Activated naive CD8-positive, alpha-beta T cell treated with anti-CD3 and anti-CD28 coated beads, Interleukin-2, amount 10 ng/mL, durations not matched to agents 7 days and 5 days (primary cell): ENCODE measurements around the gene CCDC78. TPM values are rescaled to one million over a fixed set of nuclear protein-coding genes. Genes with fewer than 3 reads are reported as not detected.

Experiments
- ATAC-seq: fragments of 150-1000 bp; cut with Tn5 transposase; one replicate; pipeline ENCODE4 v1.10.0; 2021; ENCODE audit warnings: low read depth, moderate library complexity
- POLR2A ChIA-PET: fragments of 350-600 bp; sonication (Branson Sonifier 250); formaldehyde crosslinking; loops from one replicate; lab custom pipeline; 2021; ENCODE audit warnings: antibody characterized with exemption; lab: Charles Lee
- DNase-seq: peaks from one replicate; pipeline ENCODE4 v3.0.0; 2021
- H3K27ac Mint-ChIP-seq: one replicate; pipeline ENCODE4 v1.8.0; 2022; ENCODE audit warnings: mild to moderate bottlenecking, mixed read lengths
- H3K27me3 Mint-ChIP-seq: one replicate; pipeline ENCODE4 v1.8.0; 2022; ENCODE audit warnings: mild to moderate bottlenecking, moderate library complexity, mixed read lengths
- H3K36me3 Mint-ChIP-seq: one replicate; pipeline ENCODE4 v1.8.0; 2021; ENCODE audit warnings: mild to moderate bottlenecking, mixed read lengths
- H3K4me1 Mint-ChIP-seq: one replicate; pipeline ENCODE4 v1.8.0; 2021; ENCODE audit warnings: mixed read lengths
- H3K4me3 Mint-ChIP-seq: one replicate; pipeline ENCODE4 v1.8.0; 2022; ENCODE audit warnings: mild to moderate bottlenecking, moderate library complexity, mixed read lengths
- H3K9me3 Mint-ChIP-seq: one replicate; pipeline ENCODE4 v1.8.0; 2021; ENCODE audit warnings: mixed read lengths
- total RNA-seq, 2 experiments: library from RNA; stranded (reverse); gene quantifications; one replicate each; pipeline ENCODE4 v1.2.3, GENCODE V29; 2021

The CCDC78 gene
- total RNA-seq, result 1 to 10 TPM; 5.8 to 6.1 TPM

GRCh38 chr16:726438-727290 lies at the start of gene CCDC78, which contains the start of gene HAGHL:
Gene CCDC78, minus strand, starts transcription at chr16:726443. Its CDS starts 76 bp downstream, at chr16:726367.
Gene HAGHL, plus strand, starts transcription at chr16:727106. Its CDS starts 404 bp downstream, at chr16:727510.
- Mint-ChIP-seq H3K4me1 (no peaks in the 10 kb centered on the region), H3K9me3 (no peaks in the 10 kb centered on the region), H3K36me3 (no peaks in the 10 kb centered on the region), H3K27ac (no peak within 1 kb of the TSS), H3K27me3 (no peaks in the 10 kb centered on the region), H3K4me3 (peak within 1 kb of the TSS; percentile 65)
- ATAC-seq (peak; percentile 38), DNase-seq (peak; percentile 78)
- POLR2A ChIA-PET, result interaction anchor here (1.2 to 2.3 kb wide), 2 partner anchors 13 to 31 kb away, joined by 4 to 13 read pairs; partner anchors contain the start of gene CIAO3

- DNase-seq, result no peak
- Mint-ChIP-seq H3K4me3 (no peak overlapping the region), H3K9me3 (no peaks in the 10 kb centered on the region), H3K4me1 (peaks cover 2% of the 10 kb centered on the region), H3K36me3 (no peaks in the 10 kb centered on the region), H3K27ac (no peak overlapping the region), H3K27me3 (peaks cover 2% of the 10 kb centered on the region)
- ATAC-seq, result no peak
- POLR2A ChIA-PET, result no interaction called here
Measured at GRCh38 chr16:775236-775796, 49.1 kb upstream of the CCDC78 start.

DNA sequence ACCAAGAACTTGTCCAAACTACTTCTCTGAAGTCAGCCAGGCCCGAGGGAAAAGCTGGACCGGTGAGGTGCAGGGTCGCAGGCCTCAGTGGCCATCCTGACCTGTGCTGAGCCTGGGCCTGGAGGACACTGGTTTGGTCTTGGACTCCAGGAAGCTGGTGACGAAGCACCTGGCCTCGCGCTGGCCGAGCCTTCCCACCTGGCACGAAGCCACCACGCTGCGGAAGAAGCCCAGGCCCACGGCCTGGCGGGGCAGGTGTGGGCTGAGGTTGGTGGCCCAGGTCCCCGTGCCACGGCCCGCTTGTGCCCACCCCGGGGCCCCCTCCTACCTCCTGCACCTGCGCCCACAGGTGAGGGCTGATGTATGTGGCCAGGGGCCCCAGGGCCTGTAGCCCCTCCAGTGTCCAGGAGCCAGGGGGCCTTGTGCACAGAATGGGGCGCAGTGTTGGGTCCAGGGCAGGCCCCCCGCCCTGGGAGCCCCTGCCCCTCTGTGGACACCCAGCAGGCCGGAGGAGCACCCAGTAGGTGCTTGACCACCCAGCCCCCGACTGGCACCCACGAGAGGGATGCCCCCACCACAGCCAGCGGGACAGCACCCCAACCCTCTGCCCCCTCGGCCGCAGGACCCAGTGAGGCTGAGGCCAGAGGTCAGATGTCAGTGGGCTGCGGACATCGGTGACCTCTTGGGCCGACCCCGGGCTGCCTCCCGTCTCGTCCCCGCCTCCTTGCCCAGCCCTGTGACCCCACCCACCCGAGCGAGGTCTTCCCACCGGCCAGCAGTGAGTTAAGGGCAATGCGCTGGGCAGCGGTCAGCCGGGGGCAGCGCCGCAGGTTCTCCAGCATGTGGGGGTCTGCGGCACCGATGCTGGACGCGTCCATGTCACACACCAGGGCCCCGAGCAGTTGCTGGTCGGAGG lies 48.1 kb upstream of the CCDC78 start:
- H3K4me1 Mint-ChIP-seq, result peaks cover 2% of the 10 kb centered on the region
- H3K4me3 Mint-ChIP-seq, result no peak overlapping the region
- H3K9me3 Mint-ChIP-seq, result no peaks in the 10 kb centered on the region
- POLR2A ChIA-PET, result interaction anchor here (1.0 kb wide), 1 partner anchor 30 kb away, joined by 7 read pairs; no protein-coding TSS in a partner anchor
- no peak overlapping the region for H3K27ac Mint-ChIP-seq
- DNase-seq (no peak), ATAC-seq (no peak)
- no peaks in the 10 kb centered on the region for H3K36me3 Mint-ChIP-seq
- H3K27me3 Mint-ChIP-seq, result peaks cover 2% of the 10 kb centered on the region

- Mint-ChIP-seq H3K4me1 (peaks cover 2% of the 10 kb centered on the region), H3K27me3 (peaks cover 2% of the 10 kb centered on the region), H3K4me3 (no peak overlapping the region), H3K36me3 (no peaks in the 10 kb centered on the region), H3K9me3 (no peaks in the 10 kb centered on the region), H3K27ac (no peak overlapping the region)
- POLR2A ChIA-PET, result interaction anchor here (1.0 kb wide), 1 partner anchor 28 kb away, joined by 7 read pairs; no protein-coding TSS in a partner anchor
- ATAC-seq (no peak), DNase-seq (no peak)
Measured at GRCh38 chr16:772959-773358, 46.7 kb upstream of the CCDC78 start.

GRCh38 chr16:770411-770810 lies 44.2 kb upstream of the CCDC78 start:
- POLR2A ChIA-PET, result no interaction called here

GRCh38 chr16:769934-770333 lies 43.7 kb upstream of the CCDC78 start:
- H3K27ac Mint-ChIP-seq, result no peak overlapping the region
- DNase-seq, result no peak
- POLR2A ChIA-PET, result no interaction called here
- H3K27me3 Mint-ChIP-seq, result no peaks in the 10 kb centered on the region
- no peaks in the 10 kb centered on the region for H3K36me3 Mint-ChIP-seq
- no peaks in the 10 kb centered on the region for H3K4me1 Mint-ChIP-seq
- no peaks in the 10 kb centered on the region for H3K9me3 Mint-ChIP-seq
- H3K4me3 Mint-ChIP-seq, result no peak overlapping the region
- no peak for ATAC-seq

More at GRCh38 chr16:770411-770810, 44.2 kb upstream of the CCDC78 start:
- H3K9me3 Mint-ChIP-seq, result no peaks in the 10 kb centered on the region
- no peaks in the 10 kb centered on the region for H3K4me1 Mint-ChIP-seq
- H3K4me3 Mint-ChIP-seq, result no peak overlapping the region
- no peak for DNase-seq
- ATAC-seq, result no peak
- no peak overlapping the region for H3K27ac Mint-ChIP-seq
- no peaks in the 10 kb centered on the region for H3K27me3 Mint-ChIP-seq
- H3K36me3 Mint-ChIP-seq, result no peaks in the 10 kb centered on the region

DNA sequence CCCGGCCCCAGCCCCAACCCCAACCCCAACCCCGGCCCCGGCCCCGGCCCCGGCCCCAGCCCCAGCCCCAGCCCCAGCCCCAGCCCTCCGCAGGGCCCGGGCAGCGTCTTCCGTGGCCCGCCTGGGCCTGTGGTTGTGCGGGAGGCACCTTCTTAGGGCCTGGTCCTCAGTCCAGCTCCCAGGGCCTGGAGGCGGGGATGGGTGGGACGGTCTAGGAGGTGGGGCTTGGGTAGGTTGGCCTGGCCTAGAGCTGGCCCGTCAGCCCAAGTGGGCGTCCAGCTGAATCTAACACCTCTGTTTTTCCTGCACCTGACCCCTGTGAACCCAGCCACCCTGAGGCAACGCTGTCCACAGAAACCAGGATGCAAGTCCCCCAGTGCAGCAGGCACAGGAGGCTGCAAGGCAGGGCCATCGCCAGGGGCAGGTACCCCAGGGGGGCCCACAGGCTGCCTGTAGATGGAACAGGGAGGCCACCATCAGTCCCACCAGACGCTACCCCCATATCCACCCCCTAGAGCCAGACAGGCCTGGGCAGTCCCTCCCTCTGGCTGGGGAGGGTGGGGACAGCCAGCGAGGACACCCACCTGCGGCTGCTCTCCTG lies 43.0 kb upstream of the CCDC78 start:
- H3K27ac Mint-ChIP-seq, result no peak overlapping the region
- no peak overlapping the region for H3K4me3 Mint-ChIP-seq
- H3K36me3 Mint-ChIP-seq, result no peaks in the 10 kb centered on the region
- H3K27me3 Mint-ChIP-seq, result no peaks in the 10 kb centered on the region
- DNase-seq (no peak), ATAC-seq (no peak)
- H3K9me3 Mint-ChIP-seq, result no peaks in the 10 kb centered on the region
- no peaks in the 10 kb centered on the region for H3K4me1 Mint-ChIP-seq
- POLR2A ChIA-PET, result no interaction called here

DNA sequence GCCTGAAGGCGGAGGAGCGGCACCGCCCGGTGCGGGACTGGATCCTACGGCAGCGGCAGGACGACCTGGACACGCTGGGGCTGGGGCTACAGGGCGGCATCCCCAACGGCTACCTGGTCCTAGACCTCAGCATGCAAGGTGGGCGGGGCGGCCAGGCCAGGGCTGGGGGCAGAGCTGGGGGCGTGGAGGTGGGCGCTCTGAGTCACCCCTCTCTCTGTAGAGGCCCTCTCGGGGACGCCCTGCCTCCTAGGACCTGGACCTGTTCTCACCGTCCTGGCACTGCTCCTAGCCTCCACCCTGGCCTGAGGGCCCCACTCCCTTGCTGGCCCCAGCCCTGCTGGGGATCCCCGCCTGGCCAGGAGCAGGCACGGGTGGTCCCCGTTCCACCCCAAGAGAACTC lies 42.2 kb upstream of the CCDC78 start:
- Mint-ChIP-seq H3K27me3 (no peaks in the 10 kb centered on the region), H3K4me1 (no peaks in the 10 kb centered on the region), H3K4me3 (no peak overlapping the region), H3K36me3 (no peaks in the 10 kb centered on the region), H3K9me3 (no peaks in the 10 kb centered on the region), H3K27ac (no peak overlapping the region)
- POLR2A ChIA-PET, result no interaction called here
- ATAC-seq (no peak), DNase-seq (no peak)

DNA sequence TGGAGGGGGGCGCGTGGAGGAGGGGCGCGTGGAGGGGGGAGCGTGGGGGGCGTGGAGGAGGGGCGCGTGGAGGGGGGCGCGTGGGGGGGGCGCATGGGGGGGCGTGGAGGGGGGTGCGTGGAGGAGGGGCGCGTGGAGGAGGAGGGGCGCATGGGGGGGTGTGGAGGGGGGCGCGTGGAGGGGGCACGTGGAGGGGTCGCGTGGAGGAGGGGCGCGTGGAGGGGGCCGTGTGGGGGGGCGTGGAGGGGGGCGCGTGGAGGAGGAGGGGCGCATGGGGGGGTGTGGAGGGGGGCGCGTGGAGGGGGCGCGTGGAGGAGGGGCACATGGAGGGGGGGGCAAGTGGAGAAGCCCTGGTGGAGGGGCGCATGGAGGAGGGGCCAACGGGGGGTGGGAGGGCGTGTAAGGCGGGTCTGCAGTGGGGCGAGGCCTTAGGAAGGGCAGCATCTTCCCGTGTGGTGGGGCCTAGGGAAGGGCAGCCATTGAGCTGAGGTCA lies 41.5 kb upstream of the CCDC78 start:
- no peaks in the 10 kb centered on the region for H3K4me1 Mint-ChIP-seq
- H3K27me3 Mint-ChIP-seq, result no peaks in the 10 kb centered on the region
- H3K9me3 Mint-ChIP-seq, result no peaks in the 10 kb centered on the region
- DNase-seq (no peak), ATAC-seq (no peak)
- H3K36me3 Mint-ChIP-seq, result no peaks in the 10 kb centered on the region
- H3K27ac Mint-ChIP-seq, result no peak overlapping the region
- POLR2A ChIA-PET, result no interaction called here
- no peak overlapping the region for H3K4me3 Mint-ChIP-seq

- H3K9me3 Mint-ChIP-seq, result no peaks in the 10 kb centered on the region
- no peak for ATAC-seq
- no peak overlapping the region for H3K4me3 Mint-ChIP-seq
- no peaks in the 10 kb centered on the region for H3K36me3 Mint-ChIP-seq
- POLR2A ChIA-PET, result no interaction called here
- peak; percentile 32 for DNase-seq
- no peaks in the 10 kb centered on the region for H3K4me1 Mint-ChIP-seq
- H3K27me3 Mint-ChIP-seq, result no peaks in the 10 kb centered on the region
- H3K27ac Mint-ChIP-seq, result no peak overlapping the region
Measured at GRCh38 chr16:766820-767640, 40.8 kb upstream of the CCDC78 start.

DNA sequence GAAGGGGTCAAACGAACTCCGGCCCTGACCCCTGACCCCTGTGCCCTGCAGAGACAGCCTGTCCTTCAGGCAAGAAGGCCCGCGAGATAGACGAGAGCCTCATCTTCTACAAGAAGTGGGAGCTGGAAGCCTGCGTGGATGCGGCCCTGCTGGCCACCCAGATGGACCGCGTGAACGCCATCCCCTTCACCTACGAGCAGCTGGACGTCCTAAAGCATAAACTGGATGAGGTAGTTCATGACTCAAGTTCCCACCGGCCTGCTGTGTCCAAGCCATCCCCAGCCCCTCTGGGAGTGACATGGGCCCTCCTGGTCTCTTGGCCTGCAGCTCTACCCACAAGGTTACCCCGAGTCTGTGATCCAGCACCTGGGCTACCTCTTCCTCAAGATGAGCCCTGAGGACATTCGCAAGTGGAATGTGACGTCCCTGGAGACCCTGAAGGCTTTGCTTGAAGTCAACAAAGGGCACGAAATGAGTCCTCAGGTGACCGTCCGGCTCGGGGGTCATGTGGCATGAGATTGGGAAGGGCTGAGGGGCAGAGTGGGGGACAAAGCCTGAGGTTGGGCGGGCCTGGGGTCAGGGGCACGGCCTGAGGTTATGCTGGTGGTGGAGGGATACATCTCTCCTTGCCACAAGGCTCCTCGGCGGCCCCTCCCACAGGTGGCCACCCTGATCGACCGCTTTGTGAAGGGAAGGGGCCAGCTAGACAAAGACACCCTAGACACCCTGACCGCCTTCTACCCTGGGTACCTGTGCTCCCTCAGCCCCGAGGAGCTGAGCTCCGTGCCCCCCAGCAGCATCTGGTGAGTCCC lies 40.0 kb upstream of the CCDC78 start:
- DNase-seq, result no peak
- POLR2A ChIA-PET, result no interaction called here
- no peak for ATAC-seq

More for the DNA sequence above, 40.0 kb upstream of the CCDC78 start:
- no peak overlapping the region for H3K27ac Mint-ChIP-seq
- H3K4me1 Mint-ChIP-seq, result no peaks in the 10 kb centered on the region
- H3K4me3 Mint-ChIP-seq, result no peak overlapping the region
- no peaks in the 10 kb centered on the region for H3K9me3 Mint-ChIP-seq
- H3K36me3 Mint-ChIP-seq, result no peaks in the 10 kb centered on the region
- no peaks in the 10 kb centered on the region for H3K27me3 Mint-ChIP-seq
